NB4 (cell line): ENCODE data around the gene ALDH9A1.
"Not testable (repeated sequence)": the region's sequence is repeated elsewhere in the genome, so short reads cannot be mapped to it uniquely, and the experiment has no call there.

Source experiments
- DNase-seq: peaks from one replicate; pipeline ENCODE4 v3.0.0; 2010; ENCODE audit warnings: low read depth
- H3K4me3 ChIP-seq: one replicate; pipeline ENCODE4 v1.5.1; 2011; ENCODE audit warnings: mild to moderate bottlenecking, low read depth, low read length, moderate library complexity
- MAX ChIP-seq: IDR thresholded peaks from 2 replicates; pipeline ENCODE4 v1.6.1; 2011; ENCODE audit warnings: low read depth, low read length
- MYC ChIP-seq: IDR thresholded peaks from 2 replicates; pipeline ENCODE4 v1.6.1; 2011; ENCODE audit warnings: low read depth, low read length
- POLR2A ChIP-seq: IDR thresholded peaks from 2 replicates; pipeline ENCODE4 v1.6.1; 2011; ENCODE audit warnings: mild to moderate bottlenecking; ENCODE audit not compliant: insufficient read length; ENCODE audit errors: extremely low read depth
- TF ChIP-seq, protein P1 (sequence below): IDR thresholded peaks from one replicate; pipeline ENCODE4 v1.5.1; 2012; ENCODE audit warnings: low read depth, low read length

Gene ALDH9A1

GRCh38 chr1:165641231-165641987 lies 57.0 kb downstream of the ALDH9A1 start:
- no peak for DNase-seq
- no peak for TF ChIP-seq MAX
- TF ChIP-seq POLR2A, result no peak
- TF ChIP-seq MYC, result no peak
- TF ChIP-seq, protein P1, sequence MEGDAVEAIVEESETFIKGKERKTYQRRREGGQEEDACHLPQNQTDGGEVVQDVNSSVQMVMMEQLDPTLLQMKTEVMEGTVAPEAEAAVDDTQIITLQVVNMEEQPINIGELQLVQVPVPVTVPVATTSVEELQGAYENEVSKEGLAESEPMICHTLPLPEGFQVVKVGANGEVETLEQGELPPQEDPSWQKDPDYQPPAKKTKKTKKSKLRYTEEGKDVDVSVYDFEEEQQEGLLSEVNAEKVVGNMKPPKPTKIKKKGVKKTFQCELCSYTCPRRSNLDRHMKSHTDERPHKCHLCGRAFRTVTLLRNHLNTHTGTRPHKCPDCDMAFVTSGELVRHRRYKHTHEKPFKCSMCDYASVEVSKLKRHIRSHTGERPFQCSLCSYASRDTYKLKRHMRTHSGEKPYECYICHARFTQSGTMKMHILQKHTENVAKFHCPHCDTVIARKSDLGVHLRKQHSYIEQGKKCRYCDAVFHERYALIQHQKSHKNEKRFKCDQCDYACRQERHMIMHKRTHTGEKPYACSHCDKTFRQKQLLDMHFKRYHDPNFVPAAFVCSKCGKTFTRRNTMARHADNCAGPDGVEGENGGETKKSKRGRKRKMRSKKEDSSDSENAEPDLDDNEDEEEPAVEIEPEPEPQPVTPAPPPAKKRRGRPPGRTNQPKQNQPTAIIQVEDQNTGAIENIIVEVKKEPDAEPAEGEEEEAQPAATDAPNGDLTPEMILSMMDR, result no peak
- no peak overlapping the region for H3K4me3 ChIP-seq

DNA sequence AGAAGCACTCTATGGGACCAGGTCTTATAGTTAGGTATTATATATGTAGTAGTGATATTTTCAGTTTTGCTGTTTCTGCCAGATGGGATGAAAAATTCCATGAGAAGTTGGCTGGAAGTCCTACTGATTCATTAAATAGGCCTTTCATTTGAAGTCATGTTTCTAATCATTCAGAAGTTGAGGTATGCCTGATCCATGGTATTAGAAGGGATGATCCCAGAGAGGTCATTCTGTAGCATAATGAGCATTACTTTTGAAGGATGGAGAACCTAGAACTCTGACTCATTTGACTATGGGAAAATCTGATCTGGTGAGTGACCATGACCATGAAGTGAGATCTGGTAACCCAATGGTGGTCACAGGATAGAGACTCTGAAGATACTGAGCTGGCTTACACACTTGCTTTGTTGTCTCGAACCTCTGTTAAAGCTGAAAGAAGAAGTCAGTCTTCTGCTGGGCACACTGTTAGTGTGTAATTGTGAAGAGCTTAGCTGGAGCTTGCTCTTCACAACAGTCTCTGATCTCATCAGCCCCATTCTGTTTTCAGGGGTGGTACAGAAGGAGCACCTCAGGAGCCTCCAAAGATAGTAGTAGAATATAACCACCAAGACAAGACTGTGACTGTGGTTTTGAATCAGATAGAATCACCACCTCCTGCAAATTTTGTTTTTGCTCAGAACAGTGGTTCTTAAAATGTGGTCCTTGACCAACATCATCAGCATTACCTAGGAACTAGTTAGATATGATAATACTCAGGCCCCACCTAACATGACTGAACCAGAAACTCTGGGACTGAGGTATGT lies 58.3 kb downstream of the ALDH9A1 start:
- H3K4me3 ChIP-seq, result no peak overlapping the region
- DNase-seq, result no peak
- TF ChIP-seq MAX (no peak), POLR2A (no peak), MYC (no peak)
- TF ChIP-seq, protein P1, result no peak

DNA sequence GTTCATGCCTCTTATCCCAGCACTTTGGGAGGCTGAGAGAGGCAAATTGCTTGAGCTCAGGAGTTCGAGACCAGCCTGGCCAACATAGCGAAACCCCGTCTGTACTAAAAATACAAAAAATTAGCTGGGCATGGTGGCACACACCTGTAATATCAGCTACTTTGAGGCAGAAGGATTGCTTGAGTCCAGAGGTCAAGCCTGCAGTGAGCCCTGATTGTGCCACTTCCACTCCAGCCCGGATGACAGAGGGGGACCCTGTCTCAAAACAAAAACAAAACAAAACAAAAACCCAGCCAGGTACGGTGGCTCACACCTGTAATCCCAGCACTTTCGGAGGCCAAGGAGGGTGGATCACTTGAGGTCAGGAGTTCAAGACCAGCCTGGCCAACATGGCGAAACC lies 60.2 kb downstream of the ALDH9A1 start:
- H3K4me3 ChIP-seq, DNase-seq: not testable (repeated sequence)

- no peak for DNase-seq
- TF ChIP-seq, protein P1, result no peak
- TF ChIP-seq POLR2A, result no peak
- H3K4me3 ChIP-seq, result no peak overlapping the region
Observed at GRCh38 chr1:165637427-165637826, 60.9 kb downstream of the ALDH9A1 start.

DNA sequence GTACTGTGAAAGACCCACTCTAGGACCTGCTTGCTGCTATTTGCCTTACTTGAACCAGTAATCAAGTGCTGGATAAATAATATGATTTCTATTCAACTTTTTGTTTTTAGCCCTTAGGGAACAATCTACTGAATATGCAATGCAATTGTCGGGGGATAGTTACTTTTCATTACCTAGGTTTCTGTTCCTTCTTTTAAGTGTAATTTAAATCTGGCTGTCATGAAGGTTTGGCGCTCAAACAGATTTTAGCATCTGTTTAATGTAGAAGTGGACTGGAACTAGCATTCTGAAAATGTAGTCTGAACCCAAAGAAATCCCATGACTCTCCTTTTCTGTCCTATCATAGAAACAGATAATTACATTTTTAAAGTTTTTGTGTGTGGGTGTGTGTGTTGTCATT lies 62.5 kb downstream of the ALDH9A1 start:
- no peak for DNase-seq
- no peak overlapping the region for H3K4me3 ChIP-seq
- TF ChIP-seq, protein P1, result no peak
- TF ChIP-seq POLR2A (no peak), MYC (no peak), MAX (no peak)

DNA sequence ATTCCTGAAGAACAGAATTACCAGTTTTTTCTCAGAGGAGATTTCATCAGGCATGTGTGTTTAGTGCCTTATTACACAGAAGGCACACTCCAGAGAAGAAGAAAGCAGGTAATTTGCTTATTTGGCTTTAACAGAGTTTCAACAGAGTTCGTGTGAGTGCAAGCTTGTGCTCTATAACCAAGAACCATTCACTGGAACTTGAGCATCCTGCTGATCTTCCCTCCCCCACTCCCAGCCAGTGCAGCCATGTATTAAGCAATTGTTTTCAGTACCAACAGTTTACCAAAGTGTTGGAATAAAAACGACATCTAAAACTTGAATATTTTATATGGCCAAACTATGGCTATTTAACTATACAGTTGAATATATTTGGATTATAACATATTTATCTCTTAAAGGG lies 63.0 kb downstream of the ALDH9A1 start:
- peak; percentile 14 for DNase-seq
- TF ChIP-seq MYC (no peak), MAX (no peak), POLR2A (no peak)
- TF ChIP-seq, protein P1, result no peak
- no peak overlapping the region for H3K4me3 ChIP-seq
